EH (cell line): Measurements from ENCODE around the gene ABCC1.
A peak's percentile ranks its signal among the peaks of the same experiment; 100 is the strongest.

Experiments used
- DNase-seq: peaks from one replicate; pipeline ENCODE4 v3.0.0-alpha.2; 2015; ENCODE audit warnings: low read depth

ABCC1 gene

GRCh38 chr16:16021020-16021419 lies 71.6 kb downstream of the ABCC1 start:
- DNase-seq: no peak

GRCh38 chr16:16021646-16021987 lies 72.2 kb downstream of the ABCC1 start:
- DNase-seq: no peak

- peak; percentile 98 for DNase-seq
Measured at GRCh38 chr16:16021988-16022682, 72.7 kb downstream of the ABCC1 start.

- DNase-seq: no peak
Measured at GRCh38 chr16:16022683-16023064, 73.3 kb downstream of the ABCC1 start.

GRCh38 chr16:16025214-16025968 lies 76.0 kb downstream of the ABCC1 start:
- DNase-seq: peak; percentile 96

- DNase-seq: no peak
Measured at GRCh38 chr16:16027728-16028310, 78.4 kb downstream of the ABCC1 start.

- DNase-seq: no peak
Measured at GRCh38 chr16:16028311-16028999, 79.0 kb downstream of the ABCC1 start.

GRCh38 chr16:16029431-16030011 lies 80.1 kb downstream of the ABCC1 start:
- DNase-seq: peak; percentile 64

- DNase-seq: no peak
Measured at GRCh38 chr16:16030449-16030848, 81.0 kb downstream of the ABCC1 start.

- DNase-seq: no peak
Measured at GRCh38 chr16:16031401-16031800, 82.0 kb downstream of the ABCC1 start.

- DNase-seq: peak; percentile 18
Measured at GRCh38 chr16:16032271-16032979, 83.0 kb downstream of the ABCC1 start.

- DNase-seq: no peak
Measured at GRCh38 chr16:16033208-16033717, 83.8 kb downstream of the ABCC1 start.

GRCh38 chr16:16036359-16036792 lies 87.0 kb downstream of the ABCC1 start:
- DNase-seq: no peak

- no peak for DNase-seq
Measured at GRCh38 chr16:16037521-16037920, 88.1 kb downstream of the ABCC1 start.

GRCh38 chr16:16037970-16038369 lies 88.6 kb downstream of the ABCC1 start:
- no peak for DNase-seq

- DNase-seq: no peak
Measured at GRCh38 chr16:16038950-16039349, 89.5 kb downstream of the ABCC1 start.

- no peak for DNase-seq
Measured at GRCh38 chr16:16041196-16041892, 91.9 kb downstream of the ABCC1 start.

GRCh38 chr16:16042076-16042475 lies 92.7 kb downstream of the ABCC1 start:
- peak; percentile 94 for DNase-seq

GRCh38 chr16:16045296-16045695 lies 95.9 kb downstream of the ABCC1 start:
- no peak for DNase-seq

- no peak for DNase-seq
Measured at GRCh38 chr16:16045879-16046278, 96.5 kb downstream of the ABCC1 start.

GRCh38 chr16:16047761-16048160 lies 98.3 kb downstream of the ABCC1 start:
- DNase-seq: no peak
